ENCODE data around the gene LRRC27.

The LRRC27 gene

GRCh38 chr10:132405463-132405991, 73.5 kb downstream of the LRRC27 start:
- no peak for DNase-seq

- no peak for DNase-seq
These were observed 74.2 kb downstream of the LRRC27 start for GRCh38 chr10:132406181-132406580.

DNA sequence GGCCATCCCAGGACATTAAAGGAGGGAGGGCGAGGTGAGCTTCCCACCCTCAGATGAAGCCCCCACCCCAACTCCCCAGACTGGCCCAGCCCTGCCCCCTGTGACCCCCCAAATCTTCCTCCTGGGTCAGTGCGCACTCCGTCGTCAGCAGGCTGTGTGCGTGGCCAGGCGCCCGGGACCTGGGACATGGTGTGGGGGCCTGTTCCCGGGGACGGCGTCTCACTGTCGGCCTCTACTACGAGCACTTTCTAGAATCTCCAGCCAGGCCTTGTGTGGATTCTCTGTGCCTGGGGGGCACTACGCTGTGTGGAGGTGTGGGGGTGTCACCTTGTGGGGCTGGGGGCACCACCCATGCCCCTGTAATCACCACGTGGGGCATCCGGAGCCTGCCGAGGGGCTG, 74.8 kb downstream of the LRRC27 start:
- DNase-seq, result no peak

GRCh38 chr10:132407243-132407746, 75.3 kb downstream of the LRRC27 start:
- DNase-seq, result no peak

GRCh38 chr10:132407846-132408278, 75.9 kb downstream of the LRRC27 start:
- DNase-seq, result no peak

GRCh38 chr10:132408367-132408781, 76.4 kb downstream of the LRRC27 start:
- DNase-seq, result no peak

DNA sequence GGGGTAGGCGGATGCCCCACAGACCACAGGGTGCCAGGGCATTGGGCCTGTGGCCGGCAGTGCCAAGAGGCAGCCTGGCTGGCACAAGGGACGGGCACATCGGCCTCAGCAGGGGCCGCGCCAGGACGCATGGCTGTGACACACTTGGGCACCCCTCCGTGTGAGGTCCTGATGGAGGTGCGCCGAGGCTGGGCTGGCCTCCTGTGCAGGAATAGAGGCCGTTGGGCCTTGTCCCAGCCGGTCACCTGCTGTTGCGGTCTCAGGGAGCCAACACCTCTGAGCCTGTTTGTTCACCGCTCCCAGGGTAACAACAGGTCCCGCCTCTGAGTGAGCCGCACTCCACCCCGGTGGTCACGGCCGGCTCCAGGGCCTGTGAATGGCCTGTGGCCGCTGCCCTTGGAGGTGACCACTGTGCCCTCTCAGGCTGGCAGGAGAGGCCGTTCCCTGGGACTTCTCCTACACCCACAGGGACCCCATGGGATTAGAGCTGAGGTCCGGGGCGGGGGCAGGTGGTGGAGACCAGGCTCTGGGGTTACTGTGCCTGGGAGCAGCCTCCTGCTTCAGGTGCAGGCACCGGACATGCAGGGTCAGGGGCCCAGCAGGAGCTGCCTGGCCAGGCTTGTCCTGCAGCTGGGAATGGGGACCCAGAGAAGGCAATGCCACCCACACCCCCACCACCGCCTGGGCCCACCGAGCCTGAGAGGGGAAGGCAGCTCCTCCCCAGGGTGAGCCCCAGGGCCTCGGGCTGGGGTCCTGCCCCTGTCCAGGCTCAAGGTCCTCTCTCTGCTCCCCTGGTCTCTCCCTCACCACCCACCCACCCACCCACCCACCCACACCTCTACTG, 77.1 kb downstream of the LRRC27 start:
- no peak for DNase-seq

- DNase-seq, result no peak
These were observed 77.7 kb downstream of the LRRC27 start for GRCh38 chr10:132409667-132410028.

DNA sequence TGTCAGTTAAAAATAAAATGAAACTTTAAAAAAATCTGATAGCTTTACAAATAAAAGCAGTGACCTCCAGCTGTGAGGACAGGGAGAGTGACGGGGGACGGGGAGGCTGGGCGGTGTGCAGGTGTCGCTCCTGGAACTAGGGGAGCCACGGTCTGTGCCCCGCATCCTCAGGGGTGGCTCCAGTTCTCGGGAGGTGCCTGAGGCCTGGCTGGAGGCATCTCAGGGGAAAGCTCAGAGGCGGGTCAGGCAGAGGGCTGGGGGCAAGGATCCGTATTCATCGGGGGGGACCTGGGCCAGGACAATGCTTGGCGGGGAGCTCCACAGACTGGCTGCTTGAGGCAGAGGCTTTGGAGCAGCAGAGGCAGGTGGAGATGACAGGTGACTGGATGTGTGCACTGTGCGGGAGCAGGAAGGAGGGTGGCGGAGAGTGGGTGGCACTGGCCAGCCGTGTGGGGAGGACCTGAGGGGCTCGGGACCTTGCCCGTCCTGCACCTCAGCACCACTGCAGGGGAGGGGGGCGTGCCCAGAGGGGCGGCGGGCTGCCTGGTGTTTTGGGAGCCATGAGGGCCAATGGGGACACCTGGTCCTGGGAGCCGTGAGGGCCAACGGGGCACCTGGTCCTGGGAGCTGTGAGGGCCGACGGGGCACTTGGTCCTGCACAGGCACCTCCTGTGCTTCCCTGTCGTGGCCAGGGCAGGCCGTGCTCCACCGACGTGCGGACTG, 78.2 kb downstream of the LRRC27 start:
- DNase-seq, result no peak

DNA sequence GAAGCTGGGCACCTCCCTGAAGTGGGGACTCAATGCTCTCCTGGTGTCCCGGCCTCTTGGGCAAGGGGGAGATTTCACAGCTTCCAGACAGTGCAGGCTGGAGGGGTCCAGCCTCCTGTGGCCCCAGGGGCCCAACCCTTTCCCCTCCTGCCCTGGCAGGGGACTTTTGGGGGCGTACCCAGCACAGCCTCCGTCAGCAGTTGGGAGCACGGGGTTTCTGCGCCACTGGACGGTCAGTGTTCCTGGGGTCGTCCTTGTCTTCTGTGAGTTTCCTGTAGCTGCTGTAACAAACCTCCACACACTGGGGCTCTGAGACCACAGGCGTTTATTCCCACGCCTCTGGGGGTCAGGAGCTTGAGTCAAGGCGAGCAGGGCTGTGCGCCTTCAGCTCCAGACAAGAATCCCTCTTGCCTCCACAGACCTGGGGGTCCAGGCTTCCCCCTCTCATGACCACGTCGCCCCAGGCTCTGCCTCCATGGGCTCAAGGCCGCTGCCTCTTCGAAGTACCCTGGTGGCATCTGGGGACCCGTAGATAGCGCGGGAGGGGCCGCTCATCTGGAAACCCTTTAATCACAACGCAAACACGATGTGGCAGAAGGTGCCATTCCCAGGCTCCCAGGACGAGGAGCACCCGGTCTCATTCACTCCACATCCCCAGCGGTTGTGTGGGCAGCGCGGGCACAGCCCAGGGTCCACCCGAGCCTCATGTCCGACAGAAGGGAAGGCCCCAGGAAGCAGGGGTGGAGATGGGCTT, 79.0 kb downstream of the LRRC27 start:
- no peak for DNase-seq

- no peak for DNase-seq
These were observed 79.7 kb downstream of the LRRC27 start for GRCh38 chr10:132411561-132412253.

DNA sequence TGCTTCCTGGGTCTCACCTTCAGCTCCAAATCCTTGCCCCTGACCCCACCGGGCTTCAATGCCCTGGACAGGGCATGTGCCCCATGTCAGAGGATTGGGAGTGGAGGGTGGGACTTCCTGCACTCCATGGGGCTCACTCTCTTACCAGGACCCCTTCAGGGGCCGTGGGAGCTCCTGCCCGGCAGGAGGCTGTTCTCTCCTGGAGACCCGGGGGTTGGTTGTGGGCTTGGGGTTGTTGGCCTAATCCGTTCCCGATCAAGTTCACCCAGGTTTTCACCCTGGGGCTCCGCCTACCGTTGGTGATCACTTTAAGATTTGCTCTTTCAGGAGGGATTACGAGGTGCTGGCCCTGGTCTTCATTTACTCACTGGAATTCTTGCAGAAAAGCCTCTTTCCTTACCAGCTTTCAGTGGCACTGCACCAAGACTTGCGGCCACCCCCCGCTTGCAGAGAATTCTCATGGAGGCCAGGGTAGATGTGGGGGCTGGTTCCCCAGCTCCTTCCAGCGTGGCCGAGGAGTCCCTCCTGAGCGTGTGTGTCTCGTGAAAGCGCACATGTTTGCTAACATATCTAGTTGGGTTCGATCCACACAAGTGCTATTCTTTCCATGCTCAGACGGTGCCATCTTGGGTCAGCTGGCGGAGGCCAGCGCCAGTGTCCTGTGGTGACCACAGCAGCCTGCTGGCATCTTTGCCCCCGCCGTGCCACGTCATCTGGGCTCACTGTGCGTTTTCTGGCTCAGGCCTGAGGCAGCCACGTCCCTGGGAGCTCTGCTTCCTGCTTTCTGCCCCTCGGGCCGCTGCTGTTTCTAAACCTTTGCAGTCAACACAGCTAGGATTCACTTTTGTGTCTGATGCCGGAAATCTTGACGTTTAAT, 80.6 kb downstream of the LRRC27 start:
- DNase-seq, result no peak

GRCh38 chr10:132413226-132414205, 81.5 kb downstream of the LRRC27 start:
- no peak for DNase-seq

GRCh38 chr10:132414402-132415016, 82.5 kb downstream of the LRRC27 start:
- DNase-seq, result no peak

DNA sequence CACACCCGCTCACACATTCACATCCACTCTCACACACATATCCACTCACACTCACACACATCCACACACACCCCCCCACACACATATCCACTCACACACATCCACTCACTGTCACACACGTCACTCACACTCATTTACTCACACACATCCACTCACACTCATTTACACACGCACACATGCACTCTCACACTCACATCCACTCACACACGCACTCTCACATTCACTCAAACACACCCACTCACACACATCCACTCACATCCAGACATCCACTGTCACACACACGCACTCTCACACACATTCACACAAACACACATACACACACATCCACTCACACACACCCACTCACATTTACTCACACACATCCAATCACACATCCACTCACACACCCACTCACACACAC, 83.3 kb downstream of the LRRC27 start:
- DNase-seq, result no peak

- DNase-seq, result no peak
These were observed 84.0 kb downstream of the LRRC27 start for GRCh38 chr10:132415956-132416355.

DNA sequence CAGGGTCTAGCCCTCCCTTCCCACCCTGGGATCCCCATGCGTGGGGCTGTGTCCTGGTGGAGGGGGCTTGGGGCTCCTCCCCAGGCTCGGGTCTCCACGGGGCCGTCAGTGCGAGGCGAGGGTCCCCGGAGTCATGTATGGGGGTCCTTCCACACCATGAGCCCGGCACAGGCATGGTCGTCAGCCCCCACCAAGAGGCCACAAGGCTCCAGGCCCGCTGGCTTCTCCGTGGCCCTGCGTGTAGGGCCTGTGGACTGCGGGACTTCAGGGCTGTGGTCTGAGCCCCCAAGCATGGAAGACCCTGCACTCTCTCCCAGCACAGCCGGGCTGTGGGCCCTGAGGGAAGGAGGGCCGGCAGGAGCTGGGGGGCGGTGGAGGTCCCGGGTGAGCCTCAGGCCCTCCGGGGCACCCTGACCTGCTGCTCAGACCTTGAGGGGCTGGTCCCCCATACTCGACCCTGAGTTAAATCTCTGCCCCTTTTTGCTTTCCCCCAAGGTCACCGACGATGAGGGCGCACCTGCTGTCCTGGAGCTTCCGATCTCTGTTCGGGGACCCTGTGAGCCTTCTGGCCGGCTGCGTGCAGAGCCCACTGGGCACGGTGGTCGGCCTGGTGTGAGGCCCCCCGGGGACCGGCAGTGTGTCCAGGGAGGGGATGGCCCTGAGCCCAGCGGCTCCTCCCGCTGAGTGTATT, 84.7 kb downstream of the LRRC27 start:
- no peak for DNase-seq

GRCh38 chr10:132417257-132417910, 85.4 kb downstream of the LRRC27 start:
- DNase-seq, result no peak
